Activated CD8-positive, alpha-beta memory T cell treated with anti-CD3 and anti-CD28 coated beads, Interleukin-2, amount 50 U/mL, for 4 hours (primary cell): ENCODE measurements around the gene AMD1.
"Not testable (repeated sequence)": the region's sequence is repeated elsewhere in the genome, so short reads cannot be mapped to it uniquely, and the experiment has no call there.

Source experiments
- DNase-seq: peaks from one replicate; pipeline ENCODE4 v3.0.0-alpha.2; 2020

AMD1 gene

DNA sequence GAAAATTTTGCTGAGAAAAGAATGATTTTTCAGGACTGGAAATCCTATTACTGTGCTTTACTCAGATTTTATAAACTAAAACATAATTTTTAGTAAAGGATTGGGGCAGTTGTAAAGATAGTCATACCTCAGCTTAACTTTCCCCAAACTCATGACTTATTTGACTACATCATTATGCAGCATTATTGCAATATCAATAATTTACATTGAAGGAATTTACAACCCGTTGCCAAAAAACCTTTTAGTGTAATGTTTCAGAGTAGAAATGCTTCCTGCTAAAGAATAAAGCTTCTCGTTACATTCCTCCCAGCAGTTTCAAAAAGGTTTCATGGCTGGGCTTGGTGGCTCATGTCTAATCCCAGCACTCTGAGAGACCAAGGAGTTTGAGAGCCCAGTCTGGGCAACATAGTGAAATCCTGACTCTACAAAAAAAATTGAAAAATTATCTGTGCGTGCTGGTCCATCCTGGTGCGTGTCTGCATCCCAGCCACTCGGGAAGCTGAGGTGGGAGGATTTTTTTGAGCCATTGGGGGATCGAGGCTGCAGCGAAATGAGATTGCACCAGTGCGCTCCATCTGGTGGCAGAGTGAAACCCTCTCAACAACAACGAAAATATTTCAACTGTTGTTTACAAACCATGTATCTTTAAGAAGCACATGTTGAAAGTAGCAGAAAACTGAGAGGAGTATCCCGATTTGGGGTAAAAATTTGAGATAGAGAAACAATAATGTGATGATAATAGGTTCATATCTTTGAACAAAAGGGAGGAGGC is 4.4 kb downstream of the AMD1 start:
- no peak for DNase-seq

DNA sequence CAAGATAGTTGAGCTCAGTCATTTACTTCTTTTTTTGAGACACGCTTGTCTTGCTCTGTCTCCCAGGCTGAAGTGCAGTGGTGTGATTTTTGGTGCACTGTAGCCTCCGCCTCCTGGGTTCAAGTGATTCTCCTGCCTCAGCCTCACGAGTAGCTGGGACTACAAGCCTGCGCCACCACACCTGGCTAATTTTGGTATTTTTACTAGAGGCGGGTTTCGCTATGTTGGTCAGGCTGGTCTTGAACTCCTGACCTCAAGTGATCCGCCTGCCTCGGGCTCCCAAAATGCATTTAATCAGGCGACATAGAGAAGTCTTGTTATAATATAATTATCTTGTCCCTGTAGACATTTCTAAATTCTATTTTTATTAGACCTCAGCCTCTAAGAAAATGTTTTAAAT is 6.1 kb downstream of the AMD1 start:
- DNase-seq = no peak

- DNase-seq = no peak
Measured at GRCh38 chr6:110881546-110882273, 7.1 kb downstream of the AMD1 start.

DNA sequence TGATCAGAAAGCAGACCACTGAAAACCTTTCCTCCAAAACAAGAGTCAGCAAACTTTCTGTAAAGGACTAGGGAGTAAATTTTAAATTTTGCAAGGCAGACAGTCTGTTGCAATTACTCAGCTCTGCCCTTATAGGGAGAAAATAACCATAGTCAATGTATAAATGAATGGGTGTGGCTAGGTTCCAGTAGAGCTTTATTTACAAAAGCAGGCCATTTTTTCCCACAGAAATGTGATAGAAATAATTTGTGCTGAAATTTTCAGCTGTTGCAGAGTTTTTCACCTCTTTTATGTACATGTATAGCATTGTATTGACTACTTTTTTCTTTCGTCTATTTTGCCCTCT is 7.7 kb downstream of the AMD1 start:
- DNase-seq = no peak

- no peak for DNase-seq
Measured at GRCh38 chr6:110882824-110883554, 8.4 kb downstream of the AMD1 start.

GRCh38 chr6:110884321-110884720 is 9.7 kb downstream of the AMD1 start:
- DNase-seq = no peak

- DNase-seq = no peak
Measured at GRCh38 chr6:110885526-110885925, 10.9 kb downstream of the AMD1 start.

GRCh38 chr6:110886555-110887167 is 12.1 kb downstream of the AMD1 start:
- DNase-seq = no peak

- DNase-seq = no peak
Measured at GRCh38 chr6:110890288-110890687, 15.7 kb downstream of the AMD1 start.

- DNase-seq = no peak
Measured at GRCh38 chr6:110895907-110896608, 21.5 kb downstream of the AMD1 start.

DNA sequence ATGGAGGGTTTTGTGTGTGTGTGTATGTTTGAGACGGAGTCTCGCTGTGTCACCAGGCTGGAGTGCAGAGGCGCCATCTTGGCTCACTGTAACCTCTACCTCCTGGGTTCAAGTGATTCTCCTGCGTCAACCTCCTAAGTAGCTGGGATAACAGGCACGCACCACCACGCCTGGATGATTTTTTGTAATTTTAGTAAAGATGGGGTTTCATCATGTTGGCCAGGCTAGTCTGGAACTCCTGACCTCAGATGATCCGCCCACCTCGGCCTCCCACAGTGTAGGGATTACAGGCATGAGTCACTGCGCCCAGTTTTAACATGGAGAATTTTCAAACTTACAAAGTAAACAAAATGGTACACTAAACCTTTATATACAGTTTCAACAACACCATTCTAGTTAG is 22.8 kb downstream of the AMD1 start:
- no peak for DNase-seq

- DNase-seq = no peak
Measured at GRCh38 chr6:110898111-110898510, 23.5 kb downstream of the AMD1 start.

DNA sequence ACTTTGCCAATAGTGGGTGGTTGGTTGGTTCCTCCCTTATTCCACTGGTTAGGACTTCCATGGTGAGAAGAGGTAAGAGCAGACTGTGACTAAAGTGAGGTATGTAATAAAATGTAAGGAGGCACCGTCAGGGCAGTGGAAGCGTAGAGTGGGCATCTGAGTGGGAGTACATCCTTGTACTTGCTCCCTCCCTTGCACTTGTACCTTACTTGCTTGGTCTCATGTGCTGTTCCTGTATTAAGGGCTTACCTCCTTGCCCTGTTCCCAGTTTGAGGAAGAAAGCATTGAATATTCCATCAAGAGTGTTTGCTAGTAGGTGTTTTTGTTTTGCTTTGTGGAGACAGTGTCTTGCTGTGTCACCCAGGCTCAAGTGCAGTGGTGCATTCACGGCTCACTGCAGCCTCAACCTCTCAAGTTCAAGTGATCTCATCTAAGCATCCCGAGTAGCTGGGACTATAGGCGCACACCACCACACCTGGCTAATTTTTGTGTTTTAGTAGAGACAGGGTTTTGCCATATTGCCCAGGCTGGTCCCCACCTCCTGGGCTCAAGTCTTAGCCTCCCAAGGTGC is 25.5 kb downstream of the AMD1 start:
- DNase-seq = no peak

- DNase-seq = not testable (repeated sequence)
Measured at GRCh38 chr6:110901601-110902000, 27.0 kb downstream of the AMD1 start.

GRCh38 chr6:110902091-110902490 is 27.5 kb downstream of the AMD1 start:
- no peak for DNase-seq

GRCh38 chr6:110906273-110906672 is 31.7 kb downstream of the AMD1 start:
- DNase-seq = not testable (repeated sequence)

- no peak for DNase-seq
Measured at GRCh38 chr6:110930781-110931180, 56.2 kb downstream of the AMD1 start.

- DNase-seq = no peak
Measured at GRCh38 chr6:110933912-110934311, 59.3 kb downstream of the AMD1 start.

- DNase-seq = no peak
Measured at GRCh38 chr6:110934381-110934898, 59.9 kb downstream of the AMD1 start.

GRCh38 chr6:110935171-110935570 is 60.6 kb downstream of the AMD1 start:
- DNase-seq = no peak

DNA sequence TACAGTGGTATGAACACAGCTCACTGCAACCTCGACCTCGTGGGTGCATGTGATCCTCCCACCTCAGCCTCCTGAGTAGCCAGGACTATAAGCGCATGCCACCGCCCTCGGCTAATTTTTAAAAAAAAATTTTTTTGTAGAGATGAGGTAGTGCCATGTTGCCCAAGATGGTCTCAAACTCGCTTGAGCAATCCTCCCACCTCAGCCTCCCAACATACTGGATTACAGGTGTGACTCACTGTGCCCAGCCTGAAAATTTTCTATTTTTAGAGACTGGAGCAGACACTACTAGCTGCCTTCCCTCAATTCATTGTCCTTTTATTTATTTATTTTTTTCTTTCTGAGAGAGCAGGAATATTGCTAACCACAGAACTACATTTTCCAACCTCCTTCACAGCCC is 63.6 kb downstream of the AMD1 start:
- no peak for DNase-seq
